MM.1S (cell line): Measurements from ENCODE around the gene LDLRAD1.
"Not testable (repeated sequence)": the region's sequence is repeated elsewhere in the genome, so short reads cannot be mapped to it uniquely, and the experiment has no call there.

Source experiments
- DNase-seq: peaks from one replicate; pipeline ENCODE4 v3.0.0-alpha.2; 2015
- H2AFZ ChIP-seq: fragments of 300-600 bp; sonication (generic); 2 replicates; pipeline ENCODE4 v1.6.0; 2016; ENCODE audit warnings: antibody characterized with exemption, low read length
- H3F3A ChIP-seq: fragments of 300-600 bp; sonication (generic); 2 replicates; pipeline ENCODE4 v1.6.1; 2016; ENCODE audit warnings: mild to moderate bottlenecking, antibody characterized with exemption, low read length, moderate library complexity, mixed read lengths; ENCODE audit not compliant: insufficient read depth
- H3K27ac ChIP-seq: fragments of 300-600 bp; sonication (generic); 2 replicates; pipeline ENCODE4 v1.5.1; 2016; ENCODE audit warnings: mild to moderate bottlenecking, low read length
- H3K27me3 ChIP-seq: fragments of 300-600 bp; sonication (generic); replicated peaks from 2 replicates; pipeline ENCODE4 v1.6.0; 2016; ENCODE audit warnings: low read length; ENCODE audit not compliant: insufficient read depth
- H3K36me3 ChIP-seq: fragments of 300-600 bp; sonication (generic); replicated peaks from 2 replicates; pipeline ENCODE4 v1.6.1; 2016; ENCODE audit warnings: mild to moderate bottlenecking, low read length, mixed read lengths; ENCODE audit not compliant: insufficient read depth
- H3K4me1 ChIP-seq: fragments of 300-600 bp; sonication (generic); 2 replicates; pipeline ENCODE4 v1.6.1; 2016; ENCODE audit warnings: low read length, mixed read lengths
- H3K4me2 ChIP-seq: fragments of 300-600 bp; sonication (generic); 2 replicates; pipeline ENCODE4 v1.6.0; 2016; ENCODE audit warnings: low read depth, low read length
- H3K4me3 ChIP-seq: fragments of 300-600 bp; sonication (generic); 2 replicates; pipeline ENCODE4 v1.5.1; 2016; ENCODE audit warnings: low read length, mixed read lengths
- H3K79me2 ChIP-seq: fragments of 300-600 bp; sonication (generic); 2 replicates; pipeline ENCODE4 v1.6.1; 2016; ENCODE audit warnings: mixed run types, low read length, mixed read lengths
- H3K9ac ChIP-seq: fragments of 300-600 bp; sonication (generic); 2 replicates; pipeline ENCODE4 v1.6.1; 2016; ENCODE audit warnings: low read length, mixed read lengths
- H3K9me2 ChIP-seq: fragments of 300-600 bp; sonication (generic); replicated peaks from 2 replicates; pipeline ENCODE4 v1.6.1; 2016; ENCODE audit warnings: mild to moderate bottlenecking, low read length, mixed read lengths; ENCODE audit not compliant: insufficient read depth
- H3K9me3 ChIP-seq: fragments of 300-600 bp; sonication (generic); replicated peaks from 2 replicates; pipeline ENCODE4 v1.6.1; 2016; ENCODE audit warnings: mild to moderate bottlenecking, low read length, mixed read lengths; ENCODE audit not compliant: insufficient read depth
- H4K20me1 ChIP-seq: fragments of 300-600 bp; sonication (generic); 2 replicates; pipeline ENCODE4 v1.6.1; 2016; ENCODE audit warnings: mild to moderate bottlenecking, low read length, moderate library complexity, mixed read lengths; ENCODE audit not compliant: insufficient read depth
- CTCF ChIP-seq: fragments of 300-600 bp; sonication (generic); IDR thresholded peaks from 2 replicates; pipeline ENCODE4 v1.5.1; 2016; ENCODE audit warnings: antibody characterized with exemption, low read length, mixed read lengths
- EZH2 ChIP-seq: fragments of 300-600 bp; sonication (generic); optimal IDR thresholded peaks from 2 replicates; pipeline ENCODE3; 2017; ENCODE audit warnings: low read depth, mild to moderate bottlenecking, antibody characterized with exemption, low read length, mixed read lengths
- EZH2phosphoT487 ChIP-seq: fragments of 300-600 bp; sonication (generic); IDR thresholded peaks from 2 replicates; pipeline ENCODE4 v1.6.1; 2018; ENCODE audit warnings: antibody characterized with exemption, low read length

LDLRAD1 gene

GRCh38 chr1:53999920-54000319 lies 18.1 kb downstream of the LDLRAD1 start:
- Histone ChIP-seq H3K9ac (no peak overlapping the region), H3K4me1 (no peaks in the 10 kb centered on the region), H3K4me3 (no peak overlapping the region), H3K27ac (no peak overlapping the region), H3K9me3 (no peaks in the 10 kb centered on the region), H2AFZ (no peak overlapping the region), H3K36me3 (no peaks in the 10 kb centered on the region), H3K27me3 (no peaks in the 10 kb centered on the region), H4K20me1 (no peaks in the 10 kb centered on the region), H3K79me2 (no peaks in the 10 kb centered on the region), H3K9me2 (no peaks in the 10 kb centered on the region), H3K4me2 (no peak overlapping the region), H3F3A (no peaks in the 10 kb centered on the region)
- no peak for DNase-seq
- TF ChIP-seq CTCF = no peak
- no peak for TF ChIP-seq EZH2phosphoT487
- no peak for TF ChIP-seq EZH2

GRCh38 chr1:53998223-53998622 lies 19.8 kb downstream of the LDLRAD1 start:
- Histone ChIP-seq H3K4me3 (no peak overlapping the region), H3K9ac (no peak overlapping the region), H3F3A (no peaks in the 10 kb centered on the region), H3K9me3 (no peaks in the 10 kb centered on the region), H3K27me3 (no peaks in the 10 kb centered on the region), H3K4me2 (no peak overlapping the region), H4K20me1 (no peaks in the 10 kb centered on the region), H2AFZ (no peak overlapping the region), H3K27ac (no peak overlapping the region), H3K4me1 (no peaks in the 10 kb centered on the region), H3K79me2 (no peaks in the 10 kb centered on the region), H3K9me2 (no peaks in the 10 kb centered on the region), H3K36me3 (no peaks in the 10 kb centered on the region)
- no peak for DNase-seq
- TF ChIP-seq EZH2phosphoT487 (no peak), CTCF (no peak), EZH2 (no peak)

- DNase-seq = no peak
- no peak overlapping the region for H3K9ac ChIP-seq
- H3K79me2 ChIP-seq = no peaks in the 10 kb centered on the region
- no peak overlapping the region for H3K4me3 ChIP-seq
- H3K9me2 ChIP-seq = no peaks in the 10 kb centered on the region
- no peaks in the 10 kb centered on the region for H3K27me3 ChIP-seq
- no peaks in the 10 kb centered on the region for H4K20me1 ChIP-seq
- H3K4me1 ChIP-seq = no peaks in the 10 kb centered on the region
- no peaks in the 10 kb centered on the region for H3K36me3 ChIP-seq
- no peaks in the 10 kb centered on the region for H3K9me3 ChIP-seq
- TF ChIP-seq EZH2phosphoT487 (no peak), CTCF (no peak), EZH2 (no peak)
- no peak overlapping the region for H3K4me2 ChIP-seq
- H3F3A ChIP-seq = no peaks in the 10 kb centered on the region
- H3K27ac ChIP-seq = no peak overlapping the region
- H2AFZ ChIP-seq = no peak overlapping the region
These were observed 22.3 kb downstream of the LDLRAD1 start for GRCh38 chr1:53995683-53996082.

- H3K9me3 ChIP-seq, H3F3A ChIP-seq, H3K27ac ChIP-seq, DNase-seq, H3K4me2 ChIP-seq, H3K36me3 ChIP-seq, H3K27me3 ChIP-seq, H4K20me1 ChIP-seq, H2AFZ ChIP-seq, H3K4me1 ChIP-seq, H3K9me2 ChIP-seq, H3K79me2 ChIP-seq, H3K9ac ChIP-seq, H3K4me3 ChIP-seq: not testable (repeated sequence)
These were observed 23.5 kb downstream of the LDLRAD1 start for GRCh38 chr1:53994516-53994915.
